Activated CD8-positive, alpha-beta memory T cell treated with anti-CD3 and anti-CD28 coated beads, Interleukin-2, amount 50 U/mL, for 48 hours (primary cell): Measurements from ENCODE around the gene ANO7.

Experiments
- DNase-seq: peaks from one replicate; pipeline ENCODE4 v3.0.0-alpha.2; 2020

Gene ANO7

DNA sequence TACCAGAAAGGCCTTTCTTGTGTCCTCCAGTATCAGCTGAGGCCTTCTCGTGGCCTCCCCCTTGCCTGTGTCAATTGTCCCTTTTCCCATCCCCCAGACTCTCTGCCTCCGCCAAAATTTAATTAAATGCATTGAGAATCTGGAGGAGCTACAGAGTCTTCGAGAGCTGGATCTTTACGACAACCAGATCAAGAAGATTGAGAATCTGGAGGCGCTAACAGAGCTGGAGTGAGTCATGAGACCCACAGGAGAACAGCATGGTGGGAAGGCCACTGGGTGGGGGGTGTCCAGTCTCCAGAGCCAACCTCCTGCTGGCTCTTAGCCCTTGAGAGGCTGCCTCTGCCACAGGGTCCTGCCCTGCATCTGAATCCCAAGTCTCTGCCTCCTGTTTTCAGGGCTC, 29.4 kb upstream of the ANO7 start:
- no peak for DNase-seq

- DNase-seq: no peak
Measured at GRCh38 chr2:241160318-241160717, 28.2 kb upstream of the ANO7 start.

DNA sequence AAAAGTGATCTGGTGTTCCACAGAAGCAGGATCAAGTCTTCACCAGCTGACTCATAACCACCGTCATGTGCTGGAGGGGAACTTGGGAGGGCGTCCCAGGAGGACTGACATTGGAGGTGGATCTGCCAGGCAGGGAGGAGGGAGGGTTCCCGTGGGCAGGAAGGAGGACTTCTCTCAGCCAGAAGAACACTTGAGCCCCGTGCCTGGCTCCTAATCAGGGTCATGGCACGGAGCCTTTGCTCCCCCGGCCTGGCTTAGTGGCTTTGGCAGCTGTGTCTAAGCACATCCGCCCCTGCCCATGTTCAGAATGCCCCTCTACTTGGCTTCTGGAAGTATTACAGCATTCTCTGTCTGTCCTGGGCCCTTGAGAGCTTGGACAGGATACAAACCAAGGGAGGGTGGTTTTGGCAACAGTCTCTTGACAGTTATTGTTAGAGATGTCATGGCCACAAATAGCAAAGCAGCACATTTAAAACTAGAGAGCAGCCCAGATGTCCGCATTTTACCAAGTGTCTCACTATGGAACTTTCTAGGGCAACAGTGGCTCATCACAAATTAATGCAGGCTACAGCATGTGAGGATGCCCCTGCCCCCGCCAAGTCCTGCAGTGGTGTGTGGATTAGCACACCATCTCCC, 26.7 kb upstream of the ANO7 start:
- no peak for DNase-seq

- no peak for DNase-seq
Measured at GRCh38 chr2:241163601-241164118, 24.8 kb upstream of the ANO7 start.

GRCh38 chr2:241168366-241168765, 20.1 kb upstream of the ANO7 start:
- no peak for DNase-seq

GRCh38 chr2:241173557-241173956, 14.9 kb upstream of the ANO7 start:
- DNase-seq: no peak

- DNase-seq: no peak
Measured at GRCh38 chr2:241177526-241178334, 10.7 kb upstream of the ANO7 start.

GRCh38 chr2:241178961-241179360, 9.5 kb upstream of the ANO7 start:
- no peak for DNase-seq

- DNase-seq: no peak
Measured at GRCh38 chr2:241179899-241180298, 8.6 kb upstream of the ANO7 start.

DNA sequence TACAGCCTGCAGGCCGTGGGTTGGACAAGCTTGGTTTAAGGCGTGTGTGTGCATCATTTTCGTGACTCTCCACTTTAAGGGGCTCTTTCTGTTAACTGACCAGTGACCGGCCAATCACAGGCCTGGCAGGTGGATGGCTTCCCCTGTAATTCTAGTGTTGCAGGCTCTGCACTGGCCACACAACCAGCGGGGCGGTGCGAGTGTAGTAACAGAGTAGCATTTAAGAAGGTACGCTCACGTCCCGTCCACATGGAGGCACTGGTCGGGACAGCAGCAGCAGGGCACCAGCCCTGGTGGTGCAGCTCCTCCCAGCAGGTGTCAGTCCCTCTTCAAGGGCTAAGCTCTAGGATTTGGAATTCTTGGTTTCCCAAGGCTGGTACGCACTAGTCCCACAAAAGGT, 8.0 kb upstream of the ANO7 start:
- no peak for DNase-seq

DNA sequence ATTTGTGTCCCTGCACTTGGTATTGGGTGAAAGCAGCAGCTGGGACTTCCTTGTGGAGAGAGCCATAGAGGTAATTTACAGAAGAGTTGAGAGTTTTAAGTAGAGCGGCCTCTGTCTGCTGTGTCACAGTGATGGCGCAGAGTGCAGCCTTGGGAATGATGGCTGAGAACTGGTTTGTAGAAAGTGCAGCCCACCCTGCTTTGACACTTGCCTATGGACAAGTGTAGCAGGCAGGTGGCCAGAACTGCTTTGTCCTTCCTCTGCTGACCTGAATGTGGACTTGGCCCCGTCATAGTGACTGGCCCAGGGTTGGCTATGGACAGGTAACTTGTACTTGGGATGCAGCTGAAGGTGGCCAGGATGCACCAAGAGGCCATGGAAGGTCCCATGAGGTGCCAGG, 6.4 kb upstream of the ANO7 start:
- DNase-seq: no peak

DNA sequence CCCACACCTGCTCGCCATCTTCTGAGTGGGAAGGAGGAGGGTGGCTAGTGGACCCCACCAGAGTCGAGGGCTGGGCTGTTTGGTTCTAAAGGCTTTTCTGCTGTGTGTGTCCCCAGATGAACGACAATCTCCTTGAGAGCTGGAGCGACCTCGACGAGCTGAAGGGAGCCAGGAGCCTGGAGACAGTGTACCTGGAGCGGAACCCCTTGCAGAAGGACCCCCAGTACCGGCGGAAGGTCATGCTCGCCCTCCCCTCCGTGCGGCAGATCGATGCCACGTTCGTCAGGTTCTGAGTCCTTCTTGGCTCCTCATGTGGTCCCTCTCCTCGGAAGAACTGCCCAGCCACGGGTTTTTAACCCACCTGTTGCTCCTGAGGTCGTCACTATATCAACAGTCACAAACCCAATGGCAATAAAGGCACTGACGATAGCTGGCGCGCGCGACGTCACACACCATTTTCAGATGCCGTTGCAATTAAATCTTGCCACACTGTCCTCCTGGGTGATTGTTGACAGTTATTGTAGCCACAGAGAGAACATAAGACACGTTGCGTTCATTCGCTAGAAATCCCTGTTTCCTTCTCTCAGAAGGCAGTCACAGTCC, 5.8 kb upstream of the ANO7 start:
- no peak for DNase-seq

GRCh38 chr2:241183221-241183620, 5.3 kb upstream of the ANO7 start:
- no peak for DNase-seq

DNA sequence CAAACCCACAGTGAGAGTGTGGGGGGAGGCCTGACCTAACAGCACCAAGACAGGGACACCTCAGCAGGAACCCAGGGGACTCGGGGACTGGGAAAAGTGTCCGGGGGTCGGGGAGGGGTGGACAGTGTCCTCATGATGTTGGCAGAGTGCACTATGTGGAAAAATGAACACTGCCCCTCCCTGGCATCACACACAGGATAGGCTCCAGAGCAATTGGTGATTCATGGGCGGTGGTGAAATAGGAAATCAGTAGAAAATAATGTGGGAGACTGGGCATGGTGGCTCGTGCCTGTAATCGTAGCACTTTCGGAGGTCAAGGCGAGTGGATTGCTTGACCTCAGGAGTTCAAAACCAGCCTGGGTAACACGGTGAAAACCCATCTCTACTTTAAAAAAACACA, 3.6 kb upstream of the ANO7 start:
- no peak for DNase-seq

DNA sequence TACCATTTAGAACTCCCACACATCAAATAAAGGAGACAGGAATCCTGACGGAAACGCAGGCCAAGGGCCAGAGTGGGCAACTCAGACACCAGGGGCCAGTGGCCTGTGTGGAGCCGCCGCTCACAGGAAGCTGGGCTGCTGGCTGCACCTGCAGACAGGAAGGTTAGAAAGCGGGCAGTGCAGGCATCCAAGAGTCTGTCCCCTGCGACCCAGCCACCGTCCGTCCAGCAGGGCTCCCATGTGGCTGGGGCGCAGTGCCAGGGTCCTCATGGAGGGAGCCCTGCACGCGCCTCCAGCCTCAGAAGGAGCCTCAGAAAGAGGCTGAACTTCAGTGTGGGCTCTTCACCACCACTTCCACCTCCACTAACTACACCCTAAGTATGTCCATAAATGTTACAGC, 2.5 kb upstream of the ANO7 start:
- DNase-seq: no peak

DNA sequence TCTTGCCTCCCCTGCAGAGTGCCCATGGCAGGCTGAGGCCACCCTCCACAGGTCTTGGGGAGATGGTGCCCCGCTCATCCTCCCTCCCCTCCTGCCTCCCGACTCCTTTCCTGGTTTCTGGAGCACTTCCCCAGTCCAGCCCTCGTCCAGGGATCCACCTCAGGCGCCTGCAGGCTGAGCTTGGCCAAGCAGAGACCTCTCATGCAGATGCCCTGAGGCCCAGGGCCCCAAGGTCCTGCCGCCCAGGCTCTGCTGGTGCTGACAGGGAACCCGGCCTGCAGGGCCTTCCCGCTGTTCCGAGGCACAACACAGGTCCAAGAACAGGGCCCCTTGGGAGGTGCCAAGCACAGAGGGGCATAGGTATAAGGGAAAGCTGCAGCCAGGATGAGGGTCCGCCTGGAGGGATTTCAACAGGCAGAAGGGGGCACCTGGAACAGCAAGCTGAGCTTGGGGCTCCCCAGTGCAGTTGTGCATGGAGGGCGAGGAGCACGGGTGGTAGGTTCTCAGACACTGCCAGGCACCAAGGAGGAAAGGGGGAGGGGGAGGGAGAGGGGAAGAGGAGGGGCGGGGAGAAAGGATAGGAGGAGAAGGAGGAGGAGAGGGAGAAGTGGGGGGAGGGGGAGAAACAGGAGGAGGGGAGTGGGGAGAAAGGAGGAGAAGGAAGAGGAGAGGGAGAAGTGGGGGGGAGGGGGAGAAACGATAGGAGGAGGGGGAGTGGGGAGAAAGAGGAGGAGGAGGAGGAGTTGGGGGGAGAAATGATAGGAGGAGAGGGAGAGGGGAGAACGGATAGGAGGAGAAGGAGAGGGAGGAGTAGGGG, 1.2 kb upstream of the ANO7 start:
- DNase-seq: no peak

DNA sequence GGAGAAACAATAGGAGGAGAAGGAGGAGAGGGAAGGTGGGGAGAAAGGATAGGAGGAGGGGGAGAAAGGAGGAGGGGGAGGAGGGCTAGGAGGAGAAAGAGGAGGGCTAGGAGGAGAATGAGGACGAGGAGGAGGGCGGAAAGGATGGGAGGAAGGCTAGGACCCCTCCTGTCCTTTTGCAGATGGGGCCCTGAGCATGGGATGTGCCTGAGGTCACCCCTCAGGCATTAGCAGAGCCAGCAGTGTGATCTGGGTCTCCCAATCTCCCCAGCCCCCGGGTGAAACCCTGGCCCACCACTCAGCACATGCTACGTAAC, 601 bp upstream of the ANO7 start:
- DNase-seq: no peak

- no peak for DNase-seq
Measured at GRCh38 chr2:241189093-241189855, 797 bp downstream of the ANO7 start.

DNA sequence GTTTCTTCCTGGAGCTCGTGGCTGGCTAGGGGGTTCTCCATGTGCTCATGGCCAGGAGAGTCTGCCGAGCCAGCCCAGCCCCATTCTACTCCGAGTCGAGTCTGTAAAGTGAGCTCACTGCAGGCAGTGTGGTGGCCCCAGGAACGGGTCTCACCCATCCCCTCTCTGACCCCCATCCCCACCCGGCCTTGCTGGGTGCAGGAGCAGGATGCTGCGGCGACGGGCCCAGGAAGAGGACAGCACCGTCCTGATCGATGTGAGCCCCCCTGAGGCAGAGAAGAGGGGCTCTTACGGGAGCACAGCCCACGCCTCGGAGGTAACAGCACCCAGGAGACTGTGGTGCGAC, 1.4 kb downstream of the ANO7 start:
- no peak for DNase-seq

- no peak for DNase-seq
Measured at GRCh38 chr2:241190291-241190981, 2.0 kb downstream of the ANO7 start.

DNA sequence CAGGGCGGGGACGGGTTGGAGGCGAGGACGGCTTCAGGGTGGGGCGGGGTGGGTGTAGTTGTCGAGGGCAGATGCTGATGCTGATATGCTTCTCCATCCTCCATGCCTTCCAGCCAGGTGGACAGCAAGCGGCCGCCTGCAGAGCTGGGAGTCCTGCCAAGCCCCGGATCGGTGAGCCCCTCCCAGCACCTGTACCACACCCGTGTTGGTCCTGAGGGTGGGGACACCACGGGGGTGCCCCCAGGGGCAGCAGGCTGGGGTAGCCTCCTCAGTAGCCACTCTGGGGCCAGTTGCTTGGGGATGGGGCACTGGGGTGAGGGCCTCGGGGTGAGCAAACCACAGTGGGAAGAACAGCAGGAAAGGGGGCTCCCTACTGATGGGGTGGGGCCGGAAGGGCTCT, 2.6 kb downstream of the ANO7 start:
- no peak for DNase-seq

DNA sequence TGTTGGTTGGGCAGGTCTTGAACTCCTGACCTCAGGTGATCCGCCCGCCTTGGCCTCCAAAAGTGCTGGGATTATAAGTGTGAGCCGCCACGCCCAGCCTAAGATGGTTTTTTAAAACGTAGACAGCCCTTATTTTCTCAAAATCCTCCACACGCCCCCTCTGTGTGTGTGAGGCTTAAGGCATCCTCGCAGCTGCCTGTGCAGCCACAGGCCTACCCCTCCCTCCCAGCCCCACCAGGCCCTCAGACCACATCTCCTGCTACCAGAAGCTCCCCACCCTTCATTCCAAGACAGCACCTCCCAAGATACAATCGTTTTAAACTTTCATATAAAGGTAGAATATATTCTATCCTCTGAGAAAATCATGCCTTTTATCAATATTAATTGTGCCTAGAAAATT, 4.8 kb downstream of the ANO7 start:
- no peak for DNase-seq
